Bone marrow (tissue), 2 donors: Measurements from ENCODE around the gene REEP5.
"Not testable (repeated sequence)": the region's sequence is repeated elsewhere in the genome, so short reads cannot be mapped to it uniquely, and the experiment has no call there.

Experiments
- DNase-seq, 2 donors: peaks; one replicate each; lab custom pipeline; 2025; lab: John Stamatoyannopoulos, UW

REEP5 gene

DNA sequence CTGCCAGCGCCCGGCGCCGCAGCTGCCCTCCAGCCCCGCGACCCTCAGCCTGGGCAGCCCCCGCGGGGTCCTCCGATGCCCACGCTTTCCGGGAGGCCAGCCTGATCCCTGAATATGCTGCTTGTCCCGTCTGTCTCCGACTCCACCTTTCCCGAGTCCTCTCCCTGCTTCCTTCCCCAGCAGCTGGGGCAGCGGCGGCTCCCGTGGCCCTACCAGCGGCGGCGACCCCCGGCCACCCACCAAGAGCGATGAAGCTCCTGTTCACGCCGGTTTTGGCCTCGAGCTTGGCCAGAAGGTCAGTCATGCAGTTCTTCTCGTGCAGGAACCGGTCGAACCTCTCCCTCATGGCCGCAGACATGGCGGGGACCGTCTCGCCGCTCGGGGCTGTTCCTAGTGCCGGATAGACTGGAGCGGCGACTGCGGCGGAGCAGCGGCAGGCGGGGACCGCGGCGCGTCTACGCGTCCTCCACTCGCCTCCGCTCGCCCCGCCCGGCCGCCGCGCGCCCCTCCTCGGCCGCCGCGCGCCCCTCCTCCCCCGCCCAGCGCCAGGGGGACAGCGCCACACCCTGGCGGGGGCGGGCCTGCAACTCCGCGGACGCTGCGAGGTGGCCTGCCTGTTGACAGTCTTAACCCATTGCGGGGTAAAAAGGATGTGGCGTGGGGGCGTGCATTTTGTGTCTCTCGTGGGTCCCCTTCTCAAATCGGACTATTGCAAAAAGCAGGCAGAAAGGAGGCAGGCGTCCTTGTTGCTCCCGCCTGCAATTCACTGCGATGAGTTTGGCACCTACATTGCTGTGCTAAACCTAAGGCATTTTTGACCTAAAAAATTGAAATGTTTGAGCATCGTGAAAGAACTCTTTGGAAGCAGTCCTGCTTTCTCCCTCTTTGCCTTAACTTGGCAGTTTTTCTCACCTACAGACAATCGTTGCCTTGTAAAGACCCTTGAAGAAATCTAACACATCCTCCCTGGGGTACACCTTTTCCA, at the start of gene REEP5:
REEP5 (minus strand) TSS at position 395 of the 985 bp plus-strand sequence; CDS start at position 358, 37 bp downstream.
- DNase-seq, result peak; percentile 47 to 82

DNA sequence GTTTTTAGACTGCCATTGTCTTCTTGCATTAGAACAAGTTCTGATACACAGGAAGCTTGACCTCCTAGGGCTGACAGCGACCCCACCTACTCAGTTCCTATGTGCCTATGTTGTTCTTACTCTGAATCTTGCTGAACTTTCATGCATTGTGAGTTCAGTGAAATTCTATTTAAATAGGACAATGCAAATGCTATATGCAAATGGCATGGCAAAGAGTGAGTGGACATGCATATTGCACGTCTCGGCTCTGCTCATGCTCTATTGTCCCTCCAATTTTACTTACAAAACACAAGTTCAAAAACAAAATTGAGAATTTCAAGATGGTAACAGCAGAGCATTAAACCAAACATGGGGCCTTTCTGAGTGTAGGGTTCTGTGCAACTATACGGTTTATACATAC, 49.2 kb upstream of the REEP5 start:
- DNase-seq, result no peak

GRCh38 chr5:112968411-112969106, 46.5 kb upstream of the REEP5 start:
- DNase-seq, result no peak

GRCh38 chr5:112967520-112968083, 45.6 kb upstream of the REEP5 start:
- no peak for DNase-seq

DNA sequence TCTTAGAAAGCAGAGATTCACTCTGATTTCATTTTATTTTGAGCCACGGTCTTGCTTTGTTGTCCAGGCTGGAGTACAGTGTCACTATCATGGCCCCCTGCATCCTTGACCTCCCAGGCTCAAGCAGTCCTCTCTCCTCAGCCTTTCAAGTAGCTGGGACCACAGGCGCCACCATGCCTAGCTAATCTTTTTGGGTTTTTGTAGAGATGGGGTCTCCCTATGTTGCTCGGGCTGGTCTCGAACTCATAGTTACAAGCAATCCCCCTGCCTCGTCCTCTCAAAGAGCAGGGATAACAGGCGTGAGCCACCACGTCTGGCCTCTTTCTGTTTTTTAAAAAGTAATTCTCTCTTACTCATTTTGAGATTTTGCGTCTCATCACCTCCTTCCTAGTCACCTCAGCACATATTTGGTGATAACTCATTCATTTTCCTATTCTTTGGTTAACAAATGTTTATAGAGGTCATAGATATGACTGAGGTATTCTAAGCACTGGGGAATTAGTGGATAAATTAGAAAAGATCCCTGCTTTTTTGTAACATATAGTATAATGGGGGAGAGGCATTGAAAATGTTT, 43.8 kb upstream of the REEP5 start:
- no peak for DNase-seq

DNA sequence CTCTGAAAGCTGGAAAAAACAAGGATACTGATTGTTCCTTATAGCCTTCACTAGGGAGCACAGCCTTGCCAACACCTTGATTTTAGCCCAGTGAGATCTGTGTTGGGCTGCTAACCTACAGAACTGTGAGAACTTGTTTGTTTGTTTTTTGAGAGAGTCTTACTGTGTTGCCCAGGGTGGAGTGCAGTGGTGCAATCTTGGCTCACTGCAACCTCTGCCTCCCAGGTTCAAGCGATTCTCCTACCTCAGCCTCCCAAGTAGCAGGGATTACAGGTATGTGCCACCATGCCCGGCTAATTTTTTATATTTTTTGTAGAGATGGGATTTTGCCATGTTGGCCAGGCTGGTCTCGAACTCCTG, 41.3 kb upstream of the REEP5 start:
- DNase-seq, result not testable (repeated sequence)

DNA sequence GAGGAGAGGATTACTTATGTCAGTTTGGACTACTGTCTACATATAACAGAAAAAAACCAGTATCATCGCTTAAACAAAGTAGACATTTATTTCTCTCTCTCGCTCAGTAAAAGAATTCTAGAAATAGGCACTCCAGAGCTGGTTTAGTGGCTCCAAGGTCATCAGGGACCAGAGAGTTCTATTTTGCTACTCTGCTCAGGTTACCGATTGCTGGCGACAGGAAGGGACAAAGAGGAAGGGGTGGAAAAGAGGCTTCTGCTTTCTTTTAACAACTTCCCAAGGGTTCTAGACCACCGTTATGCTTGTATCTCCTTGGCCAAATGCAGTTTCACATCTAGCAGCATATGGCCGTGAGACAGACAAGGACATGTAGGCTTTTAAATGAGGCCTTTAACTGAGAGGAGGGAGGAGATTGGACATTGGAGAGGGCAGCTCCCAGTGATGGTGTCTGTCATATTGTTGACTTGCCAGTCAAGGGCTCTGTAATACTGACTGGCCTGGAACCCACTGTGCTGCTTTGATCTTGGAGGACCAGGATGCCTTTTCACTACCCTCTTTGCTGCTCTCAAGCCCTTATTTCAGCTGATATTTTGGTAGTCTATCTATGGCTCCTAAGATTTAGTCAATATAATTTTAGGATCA, 39.0 kb upstream of the REEP5 start:
- DNase-seq, result no peak

- DNase-seq, result no peak
Measured at GRCh38 chr5:112960315-112960714, 38.3 kb upstream of the REEP5 start.

DNA sequence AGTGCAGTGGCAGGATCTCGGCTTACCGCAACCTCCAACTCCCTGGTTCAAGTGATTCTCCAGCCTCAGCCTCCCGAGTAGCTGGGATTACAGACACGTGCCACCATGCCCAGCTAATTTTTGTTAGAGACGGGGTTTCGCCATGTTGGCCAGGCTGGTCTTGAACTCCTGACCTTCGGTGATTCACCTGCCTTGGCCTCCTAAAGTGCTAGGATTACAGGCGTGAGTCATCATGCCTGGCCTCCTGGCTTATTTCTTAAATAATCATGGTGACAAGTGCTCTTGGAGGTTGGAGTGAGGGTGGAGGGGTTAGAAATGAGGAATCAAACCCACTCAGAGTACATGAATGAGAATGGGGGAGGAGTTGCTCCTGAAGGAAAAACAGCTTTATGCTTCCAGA, 37.8 kb upstream of the REEP5 start:
- DNase-seq, result not testable (repeated sequence)

- DNase-seq, result peak in 1 of 2 donors; percentile 67
Measured at GRCh38 chr5:112958093-112959088, 36.4 kb upstream of the REEP5 start.

- no peak for DNase-seq
Measured at GRCh38 chr5:112957036-112957808, 35.2 kb upstream of the REEP5 start.

- DNase-seq, result no peak
Measured at GRCh38 chr5:112956606-112957005, 34.6 kb upstream of the REEP5 start.

- DNase-seq, result no peak
Measured at GRCh38 chr5:112951124-112951702, 29.2 kb upstream of the REEP5 start.

- no peak for DNase-seq
Measured at GRCh38 chr5:112948458-112948857, 26.4 kb upstream of the REEP5 start.

DNA sequence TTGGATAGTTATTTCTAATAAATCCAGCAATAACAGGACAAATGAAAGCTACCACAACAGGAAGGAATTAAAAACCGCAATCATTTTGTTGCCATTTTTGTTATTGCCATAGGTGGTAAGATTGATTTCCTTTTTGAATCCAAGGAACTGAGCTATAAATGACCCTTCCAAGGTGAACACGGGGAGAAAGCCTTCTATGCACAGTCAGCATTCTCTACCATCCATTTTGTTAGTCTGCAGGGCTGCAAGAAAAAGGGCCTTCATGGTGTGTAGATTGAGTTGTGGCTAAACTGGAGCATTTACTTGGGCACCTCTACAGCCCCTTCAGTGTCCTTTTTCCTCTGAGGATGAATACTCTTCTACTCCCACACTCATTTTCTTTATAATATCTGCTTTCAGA, 18.6 kb upstream of the REEP5 start:
- DNase-seq, result no peak

- no peak for DNase-seq
Measured at GRCh38 chr5:112938286-112938685, 16.3 kb upstream of the REEP5 start.

- no peak for DNase-seq
Measured at GRCh38 chr5:112935675-112936074, 13.6 kb upstream of the REEP5 start.

GRCh38 chr5:112934366-112934663, 12.3 kb upstream of the REEP5 start:
- no peak for DNase-seq

DNA sequence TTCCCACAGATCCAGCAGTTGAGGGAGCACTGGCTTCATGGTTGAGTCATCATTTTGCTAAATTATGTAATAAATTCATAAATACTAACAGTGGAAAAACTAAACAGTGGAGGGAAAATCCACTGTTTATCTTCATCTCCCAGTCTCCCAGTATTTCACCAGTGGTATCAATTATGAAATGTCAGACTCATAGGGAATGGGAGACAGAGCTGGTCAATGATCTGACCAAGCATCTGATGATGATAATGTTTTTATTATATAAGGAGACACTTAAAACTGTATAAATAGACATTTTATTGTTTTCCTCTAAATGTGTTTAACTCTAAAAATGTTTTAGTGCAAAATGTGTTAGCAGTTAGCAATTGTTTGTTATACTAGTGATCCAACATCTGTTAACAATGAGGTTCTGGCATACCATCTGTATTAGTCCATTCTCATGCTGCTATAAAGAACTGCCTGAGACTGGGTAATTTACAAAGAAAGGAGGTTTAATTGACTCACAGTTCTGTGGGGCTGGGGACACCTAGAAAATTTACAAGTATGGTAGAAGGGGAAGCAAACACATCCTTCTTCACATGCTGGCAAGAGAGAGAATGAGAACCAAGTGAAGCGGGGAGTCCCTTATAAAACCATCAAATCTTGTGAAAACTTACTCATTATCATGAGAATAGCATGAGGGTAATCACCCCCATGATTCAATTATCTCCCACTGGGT, 11.8 kb upstream of the REEP5 start:
- no peak for DNase-seq
